Suprapubic skin (tissue), 4 donors: ENCODE data around the gene DLG3. TPM values are rescaled to one million over a fixed set of nuclear protein-coding genes. Genes with fewer than 3 reads are reported as not detected.

Experiments used
- DNase-seq, 2 donors: peaks; one replicate each; pipeline ENCODE4 v3.0.0-alpha.2; 2019; ENCODE audit warnings: low spot score in 2 of 2
- H3K27ac ChIP-seq: fragments of 200-600 bp; sonication (generic); one replicate; pipeline ENCODE4 v1.5.1; 2019
- H3K27me3 ChIP-seq: fragments of 200-600 bp; sonication (generic); one replicate; pipeline ENCODE4 v1.5.1; 2019
- H3K36me3 ChIP-seq: fragments of 200-600 bp; sonication (generic); one replicate; pipeline ENCODE4 v1.5.1; 2019
- H3K4me1 ChIP-seq: fragments of 200-600 bp; sonication (generic); one replicate; pipeline ENCODE4 v1.5.1; 2019
- H3K4me3 ChIP-seq: fragments of 200-600 bp; sonication (generic); one replicate; pipeline ENCODE4 v1.5.1; 2019; ENCODE audit warnings: mild to moderate bottlenecking
- H3K9me3 ChIP-seq: fragments of 200-600 bp; sonication (generic); one replicate; pipeline ENCODE4 v1.5.1; 2019
- CTCF ChIP-seq, 2 donors: fragments of 200-600 bp in 1 of 2; fragments of 450-650 bp in 1 of 2; sonication (generic) in 1 of 2; IDR thresholded peaks; one replicate each; pipeline ENCODE4 v1.5.1; 2016 to 2019; ENCODE audit warnings: antibody characterized with exemption in 2 of 2, mild to moderate bottlenecking in 1 of 2, moderate library complexity in 1 of 2
- EP300 ChIP-seq: sonication (generic); formaldehyde crosslinking; IDR thresholded peaks from one replicate; pipeline ENCODE4 v1.6.1; 2017; ENCODE audit warnings: antibody characterized with exemption
- POLR2A ChIP-seq, 2 donors: fragments of 450-650 bp; IDR thresholded peaks; one replicate each; pipeline ENCODE4 v1.6.1; 2017; ENCODE audit warnings: antibody characterized with exemption in 2 of 2, mild to moderate bottlenecking in 2 of 2, moderate library complexity in 2 of 2
- POLR2AphosphoS5 ChIP-seq, 3 donors: sonication (generic); formaldehyde crosslinking; IDR thresholded peaks; one replicate each; pipeline ENCODE4 v1.6.1; 2017; ENCODE audit warnings: antibody characterized with exemption in 3 of 3
- WGBS: methylation state at CpG from one replicate; pipeline ENCODE4 v1.1.5; 2018; 5-methylcytosine and 5-hydroxymethylcytosine counted together
- total RNA-seq, 4 donors: library from RNA; depleted of rRNA; stranded (reverse); fragments of >200 nt; gene quantifications; one replicate each; pipeline ENCODE4 v1.1.0, GENCODE V29; 2016

DLG3 gene
- total RNA-seq, 4 donors from 2014 or later, result 12.8 to 42.1 (median 26.7) TPM

- no peak for DNase-seq
- no peaks in the 10 kb centered on the region for H3K27me3 ChIP-seq
Measured at GRCh38 chrX:70426286-70427278, 18.1 kb upstream of the DLG3 start.

DNA sequence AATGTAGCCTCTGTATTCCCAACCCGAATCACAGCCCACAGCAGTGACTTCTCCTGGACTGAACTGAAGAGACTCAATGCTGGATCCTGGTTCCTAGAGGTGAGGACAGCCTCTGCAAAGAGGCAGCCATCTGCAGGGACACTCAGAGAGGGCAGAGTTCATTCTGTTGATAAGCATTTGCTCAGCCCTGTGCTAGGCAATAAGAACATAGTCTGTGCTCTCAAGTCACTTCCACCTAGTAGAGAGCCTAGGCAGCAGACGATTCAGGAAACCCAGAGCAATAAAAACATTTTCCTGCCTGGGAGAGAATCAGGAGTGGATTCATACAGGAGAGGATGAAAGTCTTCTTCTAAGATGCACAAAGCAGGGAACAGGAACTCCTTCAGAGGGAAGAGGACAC lies 17.3 kb upstream of the DLG3 start:
- TF ChIP-seq EP300, result no peak
- TF ChIP-seq CTCF (IDR thresholded peaks at IDR 0.05), result no peak
- TF ChIP-seq POLR2A (IDR thresholded peaks at IDR 0.05), result no peak
- TF ChIP-seq POLR2AphosphoS5 (IDR thresholded peaks at IDR 0.05), result no peak
- no peaks in the 10 kb centered on the region for H3K4me1 ChIP-seq
- H3K9me3 ChIP-seq, result no peaks in the 10 kb centered on the region
- 43% methylated on average over 1 of the region's 2 CpGs for WGBS
- DNase-seq, result no peak
- H3K27ac ChIP-seq, result no peak overlapping the region
- no peaks in the 10 kb centered on the region for H3K27me3 ChIP-seq
- no peak overlapping the region for H3K4me3 ChIP-seq
- no peaks in the 10 kb centered on the region for H3K36me3 ChIP-seq

More at GRCh38 chrX:70426286-70427278, 18.1 kb upstream of the DLG3 start:
- 84% methylated on average over 14 of the region's 15 CpGs for WGBS
- TF ChIP-seq POLR2A (IDR thresholded peaks at IDR 0.05), result no peak
- Histone ChIP-seq H3K27ac (no peak overlapping the region), H3K36me3 (no peaks in the 10 kb centered on the region), H3K4me1 (no peaks in the 10 kb centered on the region), H3K4me3 (no peak overlapping the region), H3K9me3 (no peaks in the 10 kb centered on the region)

- Histone ChIP-seq H3K9me3 (no peaks in the 10 kb centered on the region), H3K27me3 (no peaks in the 10 kb centered on the region), H3K4me3 (no peak overlapping the region), H3K36me3 (no peaks in the 10 kb centered on the region), H3K27ac (no peak overlapping the region), H3K4me1 (peaks cover 7% of the 10 kb centered on the region)
- DNase-seq, result no peak
- TF ChIP-seq EP300 (no peak), POLR2AphosphoS5 (IDR thresholded peaks at IDR 0.05) (no peak), POLR2A (IDR thresholded peaks at IDR 0.05) (no peak), CTCF (IDR thresholded peaks at IDR 0.05) (no peak)
- WGBS, result 83% methylated on average over 6 of the region's 6 CpGs
Measured at GRCh38 chrX:70429759-70430158, 14.9 kb upstream of the DLG3 start.

GRCh38 chrX:70432936-70433847 lies 11.4 kb upstream of the DLG3 start:
- peak overlapping the region; percentile 69 for H3K27ac ChIP-seq
- WGBS, result 58% methylated on average over 15 of the region's 15 CpGs
- no peak for TF ChIP-seq POLR2AphosphoS5 (IDR thresholded peaks at IDR 0.05)
- TF ChIP-seq CTCF (IDR thresholded peaks at IDR 0.05), result no peak
- TF ChIP-seq POLR2A (IDR thresholded peaks at IDR 0.05), result no peak
- no peak for TF ChIP-seq EP300
- peaks cover 9% of the 10 kb centered on the region for H3K4me1 ChIP-seq
- H3K27me3 ChIP-seq, result no peaks in the 10 kb centered on the region
- no peaks in the 10 kb centered on the region for H3K36me3 ChIP-seq
- peak overlapping the region; percentile 60 for H3K4me3 ChIP-seq
- DNase-seq, result no peak
- no peaks in the 10 kb centered on the region for H3K9me3 ChIP-seq

- TF ChIP-seq CTCF (IDR thresholded peaks at IDR 0.05) (peak; percentile 31 to 74), POLR2AphosphoS5 (IDR thresholded peaks at IDR 0.05) (no peak)
- Histone ChIP-seq H3K27ac (peak overlapping the region; percentile 69), H3K4me1 (peaks cover 9% of the 10 kb centered on the region), H3K4me3 (peak overlapping the region; percentile 60), H3K27me3 (no peaks in the 10 kb centered on the region), H3K36me3 (no peaks in the 10 kb centered on the region), H3K9me3 (no peaks in the 10 kb centered on the region)
- peak in 1 of 2 donors; percentile 83 for DNase-seq
- 34% methylated on average over 13 of the region's 37 CpGs for WGBS
Measured at GRCh38 chrX:70433848-70434351, 10.7 kb upstream of the DLG3 start.
